ENCODE data around the gene NDUFS2. TPM values are rescaled to one million over a fixed set of nuclear protein-coding genes. Genes with fewer than 3 reads are reported as not detected.

NDUFS2 gene
- total and polyA plus RNA-seq, 9 of the 15 experiments (the other 6 are each of a cell fraction or from before 2014, with no cell fraction given): 70.0 to 176 (median 141) TPM

- TF ChIP-seq RB1 (IDR thresholded peaks at IDR 0.05; ENCODE audit: low read depth) (no peak), FOXA1 (IDR thresholded peaks at IDR 0.05; ENCODE audit: borderline replicate concordance) (no peak), ZFP1 (CRISPR knock-in tag; IDR thresholded peaks at IDR 0.05) (no peak), ZFP36 (IDR thresholded peaks at IDR 0.05; ENCODE audit: low read depth, low read length, partially characterized antibody) (no peak), POLR2A (conservative IDR thresholded peaks at IDR 0.05) (no peak), POLR3G (IDR thresholded peaks at IDR 0.05; ENCODE audit: extremely low read depth, insufficient read length, insufficient replicate concordance) (no peak), IRF9 (tag; IDR thresholded peaks at IDR 0.05) (0 out of 2 replicates have a peak, but pooled peaks have one; percentile 20), HDAC8 (tag; IDR thresholded peaks at IDR 0.05) (no peak), FOXJ3 (CRISPR knock-in tag; IDR thresholded peaks at IDR 0.05) (no peak), ZBTB34 (CRISPR knock-in tag; IDR thresholded peaks at IDR 0.05) (no peak), SFPQ (IDR thresholded peaks at IDR 0.05; ENCODE audit: low read depth, low read length) (no peak), HDAC1 (IDR thresholded peaks at IDR 0.05) (0 out of 4 replicates have a peak, but pooled peaks of 1 of the 2 experiments have one; percentile 8), RBFOX2 (IDR thresholded peaks at IDR 0.05; ENCODE audit: low read depth, low read length) (no peak)
These were observed 40.5 kb upstream of the NDUFS2 start (continued) for GRCh38 chr1:161161652-161162051.
